ENCODE measurements around the gene ANKRD36C.

GRCh38 chr2:95836151-95836550 lies 155.5 kb downstream of the ANKRD36C start:
- TF ChIP-seq EZH2 (IDR thresholded peaks at IDR 0.05; ENCODE audit: insufficient read depth, poor library complexity, severe bottlenecking) (no peak), EZH2phosphoT487 (IDR thresholded peaks at IDR 0.05; ENCODE audit: insufficient read depth, low read depth) (no peak)
